ENCODE measurements around the gene RHCE.

GRCh38 chr1:25392841-25393240, 27.8 kb downstream of the RHCE start:
- TF ChIP-seq CTCF (IDR thresholded peaks at IDR 0.05) (no peak), EP300 (IDR thresholded peaks at IDR 0.05) (no peak)
